HS-5 (cell line): ENCODE measurements around the gene RBM33.

Experiments used
- DNase-seq: peaks from one replicate; pipeline ENCODE4 v3.0.0-alpha.2; 2012; ENCODE audit warnings: low read depth

Gene RBM33

DNA sequence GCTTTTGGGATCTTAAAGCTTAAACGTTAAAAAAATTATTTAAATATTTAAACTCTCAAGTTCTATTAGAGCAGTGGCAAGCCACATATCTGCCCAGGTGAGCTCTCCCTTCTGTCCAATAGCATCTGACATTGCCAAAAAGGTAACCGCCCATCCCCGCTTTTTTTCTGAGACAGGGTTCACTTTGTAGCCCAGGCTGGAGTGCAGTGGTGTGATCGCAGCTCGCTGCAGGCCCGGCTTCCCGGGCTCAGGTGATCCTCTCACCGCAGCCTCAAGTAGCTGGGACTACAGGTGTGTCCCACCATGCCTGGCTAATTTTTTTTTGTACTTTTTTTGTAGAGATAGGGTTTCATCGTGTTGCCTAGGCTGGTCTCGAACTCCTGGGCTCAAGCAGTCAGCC lies 83.2 kb downstream of the RBM33 start:
- no peak for DNase-seq

GRCh38 chr7:155728116-155728515 lies 83.7 kb downstream of the RBM33 start:
- DNase-seq = no peak

DNA sequence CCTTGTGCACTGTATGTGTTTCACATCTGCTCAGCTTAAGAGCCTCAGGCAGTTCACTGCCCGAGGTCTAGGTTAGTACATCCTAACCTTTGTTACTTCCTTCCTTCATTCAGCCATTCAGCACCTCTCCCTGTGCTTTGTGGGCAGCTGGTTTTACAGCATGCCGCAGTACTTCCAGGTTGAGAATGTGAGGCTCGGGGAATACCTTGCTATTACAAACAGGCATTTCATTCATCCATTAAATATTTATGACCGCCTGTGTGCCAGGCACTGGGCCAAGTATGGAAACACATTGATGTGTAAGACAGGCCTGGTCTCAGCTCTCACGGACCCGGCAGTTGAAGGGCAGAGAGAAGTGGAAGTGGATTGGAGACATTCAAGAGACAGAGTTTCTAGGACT lies 85.4 kb downstream of the RBM33 start:
- no peak for DNase-seq

- no peak for DNase-seq
Measured at GRCh38 chr7:155731380-155731779, 86.9 kb downstream of the RBM33 start.

- no peak for DNase-seq
Measured at GRCh38 chr7:155731871-155732270, 87.4 kb downstream of the RBM33 start.

- DNase-seq = no peak
Measured at GRCh38 chr7:155732286-155732685, 87.8 kb downstream of the RBM33 start.

DNA sequence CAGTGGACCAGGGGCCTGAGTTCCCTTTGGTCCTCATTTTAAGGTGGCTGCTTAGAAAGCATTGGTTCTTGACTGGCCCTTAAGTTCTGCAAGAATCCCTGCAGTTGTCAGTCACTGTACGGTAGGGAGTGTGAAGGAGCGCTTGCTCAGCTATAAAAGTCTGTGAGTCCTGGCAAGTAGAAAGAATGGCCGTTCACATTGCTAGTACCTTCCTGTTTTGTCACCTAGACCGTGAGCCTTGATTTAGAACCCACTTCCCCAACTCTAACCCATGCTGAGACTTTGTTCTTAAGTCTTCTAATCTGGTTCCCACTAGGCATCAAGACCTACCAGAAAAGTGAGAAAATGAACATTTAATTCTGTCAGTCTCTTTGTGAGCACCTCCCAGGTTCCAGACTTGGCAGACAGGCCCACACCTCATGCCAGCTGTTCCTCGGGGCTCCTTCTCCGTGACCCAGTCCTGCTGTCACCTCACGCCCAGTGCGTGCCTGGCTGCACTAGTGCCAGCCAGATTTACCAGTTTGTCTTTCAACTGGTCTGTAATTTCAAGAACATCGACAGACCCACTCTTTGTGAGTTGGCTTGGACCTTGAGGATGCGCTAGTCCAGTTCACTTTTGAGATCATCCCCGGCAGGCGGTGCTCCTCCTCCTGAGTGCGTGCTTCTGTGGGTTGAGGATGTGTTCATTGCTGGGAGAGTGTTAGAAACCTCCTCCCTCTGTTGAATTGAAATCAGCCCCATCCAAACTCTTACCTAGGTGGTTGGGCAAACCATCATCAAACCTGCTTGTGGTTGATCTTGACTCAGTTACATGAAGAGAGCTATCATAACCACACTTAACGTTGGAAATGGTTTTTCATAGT lies 89.4 kb downstream of the RBM33 start:
- no peak for DNase-seq

- no peak for DNase-seq
Measured at GRCh38 chr7:155734445-155734809, 90.0 kb downstream of the RBM33 start.

DNA sequence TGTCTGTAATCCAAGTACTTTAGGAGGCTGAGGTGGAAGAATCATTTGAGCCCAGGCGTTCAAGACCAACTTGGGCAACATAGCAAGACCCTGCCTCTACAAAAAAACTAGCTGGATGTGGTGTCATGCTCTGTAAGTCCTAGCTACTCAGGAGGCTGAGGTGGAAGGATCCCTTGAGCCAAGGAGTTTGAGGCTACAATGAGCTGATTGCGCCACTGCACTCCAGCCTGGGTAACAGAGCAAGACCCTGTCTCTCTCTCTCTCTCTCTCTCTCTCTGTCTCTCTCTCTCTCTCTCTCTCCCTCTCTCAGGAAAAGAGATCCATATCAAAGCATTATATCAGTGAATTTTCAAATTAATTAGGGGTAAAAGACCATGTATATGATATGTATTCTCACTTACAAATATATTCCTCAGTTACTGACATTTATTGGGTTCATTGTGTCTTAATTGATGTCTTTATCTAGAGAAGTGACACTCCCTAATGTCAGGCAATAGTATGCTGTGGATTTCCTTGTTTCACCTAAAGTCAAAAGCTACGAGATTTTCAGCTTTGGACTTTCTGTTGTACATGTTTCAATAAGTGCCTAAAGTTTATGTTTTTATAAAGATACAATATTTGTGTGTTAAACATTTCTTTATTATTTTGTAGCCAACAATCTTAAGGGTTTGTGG lies 91.1 kb downstream of the RBM33 start:
- no peak for DNase-seq

- no peak for DNase-seq
Measured at GRCh38 chr7:155737590-155737989, 93.1 kb downstream of the RBM33 start.

DNA sequence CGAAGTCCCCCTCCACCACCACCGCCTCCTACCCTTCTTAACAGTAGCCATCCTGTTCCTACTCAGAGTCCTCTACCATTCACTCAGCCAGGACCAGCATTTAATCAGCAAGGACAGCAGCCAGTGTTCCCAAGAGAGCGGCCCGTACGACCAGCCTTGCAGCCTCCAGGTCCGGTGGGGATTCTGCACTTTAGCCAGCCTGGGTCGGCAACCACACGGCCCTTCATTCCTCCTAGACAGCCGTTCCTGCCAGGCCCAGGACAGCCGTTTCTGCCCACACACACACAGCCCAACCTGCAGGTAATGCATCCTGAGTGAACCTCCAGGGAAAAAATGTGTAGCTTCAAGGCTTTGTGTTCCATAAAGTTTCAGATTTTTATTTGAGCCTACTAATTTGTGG lies 93.6 kb downstream of the RBM33 start:
- DNase-seq = no peak

GRCh38 chr7:155738652-155739537 lies 94.4 kb downstream of the RBM33 start:
- peak; percentile 14 for DNase-seq

- no peak for DNase-seq
Measured at GRCh38 chr7:155739538-155740143, 95.2 kb downstream of the RBM33 start.

- DNase-seq = no peak
Measured at GRCh38 chr7:155741082-155741481, 96.6 kb downstream of the RBM33 start.

DNA sequence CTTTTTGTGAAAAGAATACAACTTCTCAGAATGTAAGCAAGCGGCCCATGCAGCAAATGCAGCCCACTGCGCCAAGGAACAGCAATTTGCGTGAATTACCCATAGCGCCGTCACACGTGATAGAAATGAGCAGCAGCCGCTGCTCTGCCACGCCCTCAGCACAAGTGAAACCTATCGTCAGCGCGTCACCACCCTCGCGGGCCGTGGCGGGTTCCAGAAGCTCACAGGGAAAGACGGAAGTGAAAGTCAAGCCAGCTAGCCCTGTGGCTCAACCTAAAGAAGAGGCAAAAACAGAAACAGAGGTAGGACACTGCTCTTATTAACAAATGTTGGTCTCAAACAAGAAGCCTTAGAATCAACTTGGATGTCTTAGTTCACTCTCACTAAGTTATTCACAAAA lies 97.3 kb downstream of the RBM33 start:
- DNase-seq = no peak

DNA sequence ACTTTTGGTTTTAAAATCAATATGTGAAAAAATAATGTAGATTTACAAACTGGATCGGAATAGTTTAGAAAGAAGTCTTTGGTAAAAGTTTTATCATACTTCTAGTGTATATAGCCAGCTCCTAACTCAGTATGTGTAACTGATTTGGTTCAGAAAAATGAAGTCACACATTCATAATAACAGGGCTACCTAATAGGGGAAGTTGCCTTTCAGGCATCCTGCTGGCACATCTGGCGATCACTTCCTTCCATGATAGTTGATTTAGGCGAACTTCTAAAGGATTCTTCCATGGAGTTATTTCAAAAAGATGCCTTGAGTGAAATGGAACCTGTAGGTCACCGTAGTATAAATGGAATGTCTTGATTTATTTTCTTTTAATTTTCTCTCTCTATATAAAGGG lies 98.7 kb downstream of the RBM33 start:
- no peak for DNase-seq

GRCh38 chr7:155744971-155745683 lies 100.7 kb downstream of the RBM33 start:
- DNase-seq = no peak

- DNase-seq = no peak
Measured at GRCh38 chr7:155745737-155746136, 101.3 kb downstream of the RBM33 start.

- no peak for DNase-seq
Measured at GRCh38 chr7:155746188-155746587, 101.7 kb downstream of the RBM33 start.

GRCh38 chr7:155747209-155747608 lies 102.7 kb downstream of the RBM33 start:
- DNase-seq = no peak

- no peak for DNase-seq
Measured at GRCh38 chr7:155749578-155749977, 105.1 kb downstream of the RBM33 start.
